CD4-positive, alpha-beta memory T cell (primary cell): ENCODE measurements around the gene PPIL6. TPM values are rescaled to one million over a fixed set of nuclear protein-coding genes. Genes with fewer than 3 reads are reported as not detected.
A peak's percentile ranks its signal among the peaks of the same experiment; 100 is the strongest.
"Not testable (repeated sequence)": the region's sequence is repeated elsewhere in the genome, so short reads cannot be mapped to it uniquely, and the experiment has no call there.

Experiments
- CTCF ChIA-PET: fragments of 350-600 bp; sonication (Branson Sonifier 250); formaldehyde crosslinking; loops from one replicate; lab custom pipeline; 2021; ENCODE audit warnings: inconsistent platforms; ENCODE audit not compliant: partially characterized antibody; lab: Charles Lee
- POLR2A ChIA-PET: fragments of 350-600 bp; sonication (Branson Sonifier 250); formaldehyde crosslinking; loops from one replicate; lab custom pipeline; 2021; ENCODE audit not compliant: partially characterized antibody; lab: Charles Lee
- DNase-seq, 5 donors: peaks; one replicate each; pipeline versions ENCODE4 v3.0.0 to v3.0.0-alpha.2; 2020 to 2022; ENCODE audit warnings: mixed read lengths in 1 of 5
- H3K27ac ChIP-seq: one replicate; pipeline ENCODE4 v1.7.0; 2013; ENCODE audit warnings: low read depth, low read length
- H3K27me3 ChIP-seq: 2 replicates; pipeline ENCODE4 v1.7.0; 2013; ENCODE audit warnings: mild to moderate bottlenecking, low read length, moderate library complexity; ENCODE audit not compliant: insufficient read depth
- H3K36me3 ChIP-seq: 2 replicates; pipeline ENCODE4 v1.7.0; 2013; ENCODE audit warnings: mild to moderate bottlenecking, low read length, moderate library complexity; ENCODE audit not compliant: insufficient read depth
- H3K4me1 ChIP-seq: 2 replicates; pipeline ENCODE4 v1.7.0; 2013; ENCODE audit warnings: mild to moderate bottlenecking, low read length, moderate library complexity; ENCODE audit not compliant: insufficient read depth
- H3K4me3 ChIP-seq, 2 donors: one replicate each; pipeline ENCODE4 v1.7.0; 2013; ENCODE audit warnings: low read length in 2 of 2, mild to moderate bottlenecking in 1 of 2
- H3K9me3 ChIP-seq, 2 donors: one replicate each; pipeline ENCODE4 v1.7.0; 2013; ENCODE audit warnings: low read length in 2 of 2, control low read depth in 1 of 2; ENCODE audit not compliant: control insufficient read depth in 1 of 2
- H3K27ac Mint-ChIP-seq, 7 donors: one replicate each; pipeline ENCODE4 v1.8.0; 2020 to 2021; ENCODE audit warnings: mixed read lengths in 7 of 7, mild to moderate bottlenecking in 6 of 7, inconsistent platforms in 3 of 7, moderate library complexity in 3 of 7
- H3K27me3 Mint-ChIP-seq, 2 donors: one replicate each; pipeline ENCODE4 v1.8.0; 2020 to 2021; ENCODE audit warnings: mixed read lengths in 2 of 2
- H3K36me3 Mint-ChIP-seq, 2 donors: one replicate each; pipeline ENCODE4 v1.8.0; 2020 to 2021; ENCODE audit warnings: mixed read lengths in 2 of 2, inconsistent platforms in 1 of 2, mild to moderate bottlenecking in 1 of 2
- H3K4me1 Mint-ChIP-seq, 4 donors: one replicate each; pipeline ENCODE4 v1.8.0; 2020 to 2021; ENCODE audit warnings: mixed read lengths in 4 of 4, mild to moderate bottlenecking in 1 of 4
- H3K4me3 Mint-ChIP-seq, 8 donors: one replicate each; pipeline ENCODE4 v1.8.0; 2020 to 2021; ENCODE audit warnings: mixed read lengths in 8 of 8, mild to moderate bottlenecking in 7 of 8, moderate library complexity in 6 of 8, inconsistent platforms in 3 of 8
- H3K9me3 Mint-ChIP-seq, 8 donors: one replicate each; pipeline ENCODE4 v1.8.0; 2020 to 2021; ENCODE audit warnings: mixed read lengths in 8 of 8, mild to moderate bottlenecking in 5 of 8, inconsistent platforms in 3 of 8, moderate library complexity in 1 of 8
- intact Hi-C: fragments of 100-400 bp; cut with micrococcal nuclease; formaldehyde crosslinking; loops from one replicate; pipeline ENCODE4 v1.15.1; 2023
- polyA plus RNA-seq, 2 donors: library from polyadenylated mRNA; unstranded; fragments of 300-500 nt; fragmentation: Illumina TruSeq; gene quantifications; one replicate each; pipeline ENCODE4 v1.2.3, GENCODE V29; 2021
- total RNA-seq, 2 experiments: library from RNA; stranded (reverse); gene quantifications; one replicate each; pipeline ENCODE4 v1.2.3, GENCODE V29; 2021

The PPIL6 gene
- total and polyA plus RNA-seq, 4 experiments from 2014 or later: 0.33 to 0.52 (median 0.37) TPM

DNA sequence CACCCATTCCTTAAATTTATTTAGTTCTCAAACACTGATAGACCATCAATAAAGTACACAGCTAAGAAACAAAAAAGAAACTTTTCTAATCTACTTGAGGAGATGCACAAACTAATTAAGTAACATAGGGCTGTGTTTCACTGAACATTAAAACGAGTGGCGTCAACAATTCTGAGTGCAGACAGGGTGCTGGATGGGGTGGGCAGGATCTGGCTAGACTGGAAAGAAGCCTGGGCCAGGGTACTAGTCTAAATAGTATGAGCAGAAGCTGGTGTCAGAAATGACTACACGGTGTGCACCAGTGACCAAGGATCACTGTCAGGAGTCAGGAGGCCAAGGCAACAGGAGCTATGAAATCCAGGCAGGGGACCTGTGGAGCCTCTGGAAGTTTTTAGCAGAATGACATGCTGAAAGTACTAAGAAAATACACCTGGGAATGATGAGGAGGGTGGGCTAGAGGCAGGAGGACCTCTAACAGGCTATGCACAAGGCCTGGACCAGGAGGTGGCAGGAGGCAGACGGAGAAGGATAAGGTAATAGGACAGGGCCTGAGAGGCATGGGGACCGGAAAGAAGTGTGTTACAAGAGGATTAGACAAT is 29.3 kb upstream of the PPIL6 start:
- no peak for DNase-seq
- POLR2A ChIA-PET: interaction anchor here (0.7 to 3.4 kb wide), 6 partner anchors 11 to 28 kb away, joined by 3 to 20 read pairs (median 4); partner anchors contain the start of gene MICAL1
- H3K27ac ChIP-seq: no peak overlapping the region
- H3K27me3 Mint-ChIP-seq: no peaks in the 10 kb centered on the region
- H3K9me3 ChIP-seq: no peaks in the 10 kb centered on the region
- peak overlapping the region; percentile 12 to 79 (median 49) for H3K27ac Mint-ChIP-seq
- peaks cover 70% of the 10 kb centered on the region for H3K36me3 ChIP-seq
- H3K9me3 Mint-ChIP-seq: no peaks in the 10 kb centered on the region
- peaks cover 43 to 70% (median 50%) of the 10 kb centered on the region in 4 donors for H3K4me1 Mint-ChIP-seq
- H3K36me3 Mint-ChIP-seq: peaks cover 65 to 89% of the 10 kb centered on the region in 2 donors
- no peak overlapping the region for H3K4me3 ChIP-seq
- CTCF ChIA-PET: interaction anchor here (1.3 to 1.5 kb wide), 3 partner anchors 10 to 282 kb away, joined by 4 read pairs; partner anchors contain the start of gene ZBTB24
- peaks cover 17% of the 10 kb centered on the region for H3K4me1 ChIP-seq
- no peak overlapping the region for H3K4me3 Mint-ChIP-seq
- intact Hi-C loops: loop anchor here (2.0 kb wide), 1 partner anchor 13 kb away; the partner anchor contains the start of gene ZBTB24
- no peaks in the 10 kb centered on the region for H3K27me3 ChIP-seq

DNA sequence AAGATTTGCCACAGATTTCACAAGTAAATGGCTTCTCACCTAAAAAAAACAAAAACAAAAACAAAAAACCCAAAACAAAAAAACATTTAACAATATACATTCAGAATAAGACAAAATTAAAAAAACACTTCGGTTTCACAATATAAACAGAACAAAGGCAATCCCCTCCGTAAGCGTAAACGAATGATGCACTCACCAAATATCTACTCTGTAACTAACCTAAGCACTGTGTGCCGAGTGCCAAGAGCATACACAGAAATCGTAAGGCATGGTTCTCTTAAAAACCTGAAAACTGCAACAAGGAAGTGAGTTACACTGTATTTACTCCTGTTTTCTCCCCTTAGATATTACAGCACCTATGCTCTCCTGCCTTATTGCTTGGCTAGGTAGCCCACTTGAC is 27.3 kb upstream of the PPIL6 start:
- peaks cover 64% of the 10 kb centered on the region for H3K36me3 ChIP-seq
- peaks cover 40 to 70% (median 44%) of the 10 kb centered on the region in 4 donors for H3K4me1 Mint-ChIP-seq
- peaks cover 62 to 84% of the 10 kb centered on the region in 2 donors for H3K36me3 Mint-ChIP-seq
- intact Hi-C loops: loop anchor here (2.0 kb wide), 1 partner anchor 15 kb away; the partner anchor contains the start of gene ZBTB24
- DNase-seq: no peak
- ChIA-PET POLR2A (no interaction called here), CTCF (no interaction called here)
- no peaks in the 10 kb centered on the region for H3K27me3 Mint-ChIP-seq
- H3K27me3 ChIP-seq: no peaks in the 10 kb centered on the region
- H3K9me3 ChIP-seq: no peaks in the 10 kb centered on the region
- no peak overlapping the region for H3K27ac ChIP-seq
- H3K9me3 Mint-ChIP-seq: no peaks in the 10 kb centered on the region
- H3K4me3 ChIP-seq: no peak overlapping the region
- peaks cover 23% of the 10 kb centered on the region for H3K4me1 ChIP-seq
- H3K27ac Mint-ChIP-seq: peak overlapping the region in 5 of 7 donors; percentile 3 to 81 (median 54)
- no peak overlapping the region for H3K4me3 Mint-ChIP-seq

DNA sequence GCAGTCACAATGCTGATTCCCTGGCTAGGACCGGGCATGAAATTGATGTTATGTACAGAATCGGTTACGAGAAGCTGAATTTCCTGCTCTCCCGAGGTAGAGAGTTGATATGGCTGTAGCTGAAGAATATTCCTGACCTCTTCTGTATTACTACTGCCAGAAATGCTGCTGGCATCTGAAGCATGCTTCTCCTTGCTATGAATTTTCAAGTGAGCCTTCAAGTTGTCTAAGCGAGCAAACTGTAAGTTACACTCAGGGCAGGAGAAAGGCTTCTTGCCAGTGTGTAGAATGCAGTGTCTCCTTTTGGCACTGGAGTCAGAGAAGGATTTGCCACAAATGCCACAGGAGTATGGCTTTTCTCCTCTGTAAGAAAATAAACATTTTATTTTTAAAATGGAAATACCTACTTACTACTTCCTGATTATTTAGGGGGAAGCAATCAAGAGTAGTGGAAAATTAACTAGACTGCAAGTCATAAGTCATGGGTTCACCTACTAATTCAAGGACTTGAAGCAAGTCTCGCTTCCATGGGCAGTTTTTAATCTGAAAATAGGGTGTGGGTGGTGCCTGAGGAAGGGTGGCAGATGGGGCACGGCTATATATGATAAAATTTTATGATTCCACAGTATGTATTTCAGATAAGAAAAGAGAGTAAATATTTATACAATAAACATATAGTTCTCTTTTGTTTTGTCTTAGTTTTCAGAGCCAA is 25.9 kb upstream of the PPIL6 start:
- Histone ChIP-seq H3K27ac (no peak overlapping the region), H3K27me3 (no peaks in the 10 kb centered on the region), H3K4me1 (peaks cover 19% of the 10 kb centered on the region), H3K36me3 (peaks cover 56% of the 10 kb centered on the region), H3K4me3 (no peak overlapping the region), H3K9me3 (no peaks in the 10 kb centered on the region)
- POLR2A ChIA-PET: interaction anchor here (1.1 to 2.0 kb wide), 4 partner anchors 10 to 84 kb away, joined by 3 to 7 read pairs (median 4); partner anchors contain the start of genes CD164, SMPD2 and ZBTB24
- CTCF ChIA-PET: interaction anchor here (0.6 to 4.6 kb wide), 3 partner anchors 10 to 1127 kb away, joined by 3 to 29 read pairs (median 3); partner anchors contain the start of gene ZBTB24
- DNase-seq: no peak
- peaks cover 60 to 82% of the 10 kb centered on the region in 2 donors for H3K36me3 Mint-ChIP-seq
- peak overlapping the region in 3 of 7 donors; percentile 46 to 71 (median 54) for H3K27ac Mint-ChIP-seq
- H3K27me3 Mint-ChIP-seq: no peaks in the 10 kb centered on the region
- no peak overlapping the region for H3K4me3 Mint-ChIP-seq
- peaks cover 0 to 3% (median 0%) of the 10 kb centered on the region in 8 donors for H3K9me3 Mint-ChIP-seq
- peaks cover 37 to 66% (median 39%) of the 10 kb centered on the region in 4 donors for H3K4me1 Mint-ChIP-seq
- intact Hi-C loops: no loop called here

DNA sequence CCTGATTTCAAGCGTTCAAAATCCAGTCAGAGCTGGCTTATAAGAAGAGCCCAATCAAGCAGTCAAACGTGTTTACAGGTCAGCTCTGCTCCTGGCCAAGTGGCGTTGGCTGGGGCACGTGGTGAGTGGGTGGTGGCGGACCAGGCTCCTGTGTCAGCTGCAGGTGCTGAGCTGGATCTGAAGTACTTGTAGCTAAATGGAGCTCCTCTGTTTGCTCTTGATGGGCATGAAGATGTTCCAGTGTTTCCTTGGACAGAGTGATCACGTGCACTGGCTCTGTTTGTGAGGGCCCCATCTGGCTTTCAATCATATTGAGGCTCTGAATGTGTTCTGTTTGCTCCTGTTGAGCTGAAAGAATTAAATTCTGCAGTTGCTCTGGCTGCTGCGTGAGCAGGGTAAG is 25.3 kb upstream of the PPIL6 start:
- Mint-ChIP-seq H3K4me3 (no peak overlapping the region), H3K4me1 (peaks cover 35 to 60% (median 41%) of the 10 kb centered on the region in 4 donors), H3K27ac (peak overlapping the region in 4 of 7 donors; percentile 9 to 77 (median 58)), H3K9me3 (peaks cover 0 to 3% (median 0%) of the 10 kb centered on the region in 8 donors), H3K27me3 (no peaks in the 10 kb centered on the region), H3K36me3 (peaks cover 62 to 81% of the 10 kb centered on the region in 2 donors)
- Histone ChIP-seq H3K4me1 (peaks cover 19% of the 10 kb centered on the region), H3K36me3 (peaks cover 50% of the 10 kb centered on the region), H3K27me3 (no peaks in the 10 kb centered on the region), H3K4me3 (no peak overlapping the region), H3K27ac (no peak overlapping the region), H3K9me3 (no peaks in the 10 kb centered on the region)
- intact Hi-C loops: no loop called here
- ChIA-PET CTCF (interaction anchor here (0.6 to 4.6 kb wide), 3 partner anchors 9 to 1127 kb away, joined by 3 to 29 read pairs (median 3); partner anchors contain the start of gene ZBTB24), POLR2A (interaction anchor here (1.1 to 2.0 kb wide), 4 partner anchors 9 to 83 kb away, joined by 3 to 7 read pairs (median 4); partner anchors contain the start of genes CD164, SMPD2 and ZBTB24)
- DNase-seq: no peak

DNA sequence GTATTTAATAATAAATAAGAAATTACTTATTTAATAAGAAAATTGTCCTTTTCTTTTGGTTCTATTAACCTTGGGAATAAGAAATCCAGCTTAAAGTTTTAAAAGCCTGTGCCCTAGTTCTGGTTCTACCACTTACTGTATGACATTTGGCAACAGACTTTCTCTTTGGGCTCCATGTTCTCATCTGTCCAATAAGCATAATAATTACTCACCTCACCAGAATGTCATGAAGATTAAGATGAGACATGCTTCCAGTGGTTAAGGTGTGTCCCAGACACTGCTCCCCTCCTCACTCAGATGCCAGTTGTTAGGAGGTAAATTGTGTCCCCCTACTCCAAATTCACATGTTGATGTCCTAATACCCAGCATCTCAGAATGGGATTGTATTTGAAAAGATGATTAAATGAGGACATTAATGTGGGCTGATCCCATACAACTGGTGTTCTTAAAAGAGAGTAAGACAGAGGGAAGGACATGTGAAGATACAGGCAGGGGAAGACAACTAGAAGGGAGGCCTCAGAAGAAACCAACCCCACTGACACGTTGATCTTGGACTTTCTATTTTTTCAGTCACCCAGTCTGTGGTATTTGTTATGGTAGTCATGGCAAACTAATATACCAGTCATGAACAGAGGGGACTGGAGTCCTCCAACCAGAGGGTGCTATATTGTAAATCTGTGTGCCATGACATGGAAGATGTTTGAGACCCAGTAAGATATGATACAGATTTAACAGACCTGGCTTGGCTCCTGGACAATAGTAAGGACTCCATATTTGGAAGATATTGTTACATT is 21.5 kb upstream of the PPIL6 start:
- no peaks in the 10 kb centered on the region for H3K27me3 Mint-ChIP-seq
- no peak overlapping the region for H3K4me3 ChIP-seq
- peak overlapping the region; percentile 2 to 83 (median 63) for H3K27ac Mint-ChIP-seq
- no peak overlapping the region for H3K27ac ChIP-seq
- intact Hi-C loops: no loop called here
- peaks cover 28% of the 10 kb centered on the region for H3K36me3 ChIP-seq
- ChIA-PET POLR2A (interaction anchor here (1.4 to 10.1 kb wide), 2 partner anchors 20 to 29 kb away, joined by 3 to 132 read pairs; partner anchors contain the start of gene ZBTB24), CTCF (interaction anchor here (2.2 to 4.6 kb wide), 2 partner anchors 18 to 20 kb away, joined by 12 to 29 read pairs; partner anchors contain the start of gene ZBTB24)
- no peak for DNase-seq
- no peaks in the 10 kb centered on the region for H3K27me3 ChIP-seq
- no peaks in the 10 kb centered on the region for H3K9me3 ChIP-seq
- H3K9me3 Mint-ChIP-seq: peaks cover 0 to 3% (median 0%) of the 10 kb centered on the region in 8 donors
- no peak overlapping the region for H3K4me3 Mint-ChIP-seq
- peaks cover 32 to 47% of the 10 kb centered on the region in 2 donors for H3K36me3 Mint-ChIP-seq
- peaks cover 41 to 65% (median 52%) of the 10 kb centered on the region in 4 donors for H3K4me1 Mint-ChIP-seq
- H3K4me1 ChIP-seq: peaks cover 47% of the 10 kb centered on the region

DNA sequence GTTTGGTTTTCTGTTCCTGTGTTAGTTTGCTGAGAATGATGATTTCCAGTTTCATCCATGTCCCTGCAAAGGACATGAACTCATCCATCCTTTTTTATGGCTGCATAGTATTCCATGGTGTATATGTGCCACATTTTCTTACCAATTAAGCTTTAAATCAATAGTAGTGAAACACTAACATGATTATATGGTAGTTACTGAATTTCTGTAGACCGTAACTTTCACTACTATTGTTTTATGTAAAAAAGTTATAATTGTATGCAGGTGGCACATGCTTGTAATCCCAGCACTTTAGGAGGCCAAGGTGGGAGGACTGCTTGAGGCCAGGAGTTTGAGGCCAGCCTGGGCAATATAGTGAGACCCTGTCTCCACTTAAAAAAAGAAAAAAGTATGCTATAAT is 20.8 kb upstream of the PPIL6 start:
- DNase-seq, H3K4me3 Mint-ChIP-seq, H3K9me3 ChIP-seq, H3K4me3 ChIP-seq, H3K27ac ChIP-seq, intact Hi-C loops, H3K9me3 Mint-ChIP-seq, H3K27me3 ChIP-seq, H3K27me3 Mint-ChIP-seq: not testable (repeated sequence)
- H3K4me1 Mint-ChIP-seq: peaks cover 47 to 71% (median 56%) of the 10 kb centered on the region in 4 donors
- H3K36me3 Mint-ChIP-seq: peaks cover 32 to 43% of the 10 kb centered on the region in 2 donors
- Histone ChIP-seq H3K4me1 (peaks cover 55% of the 10 kb centered on the region), H3K36me3 (peaks cover 24% of the 10 kb centered on the region)
- H3K27ac Mint-ChIP-seq: peak overlapping the region in 6 of 7 donors; percentile 14 to 70 (median 58)
- CTCF ChIA-PET: interaction anchor here (1.5 to 2.2 kb wide), 3 partner anchors 19 to 30 kb away, joined by 5 to 12 read pairs (median 6); no protein-coding TSS in a partner anchor
- POLR2A ChIA-PET: interaction anchor here (1.4 to 13.4 kb wide), 3 partner anchors 21 to 78 kb away, joined by 3 to 148 read pairs (median 132); partner anchors contain the start of genes CD164 and ZBTB24
